Fibroblast of villous mesenchyme (primary cell): ENCODE measurements around the gene RAB44. TPM values are rescaled to one million over a fixed set of nuclear protein-coding genes. Genes with fewer than 3 reads are reported as not detected.

ENCODE experiments used
- DNase-seq: peaks from one replicate; pipeline ENCODE4 v3.0.0-alpha.2; 2010; ENCODE audit warnings: low read depth
- H3K4me3 ChIP-seq: 2 replicates; pipeline ENCODE4 v1.5.1; 2011; ENCODE audit warnings: low read depth, mild to moderate bottlenecking, low read length
- total RNA-seq: library from RNA; depleted of rRNA; stranded (reverse); fragments of >200 nt; gene quantifications from 2 replicates; pipeline ENCODE4 v1.2.3, GENCODE V29; 2012
- TF ChIP-seq, protein P1 (sequence below): IDR thresholded peaks from 2 replicates; pipeline ENCODE4 v1.5.1; 2012; ENCODE audit warnings: low read depth, mild to moderate bottlenecking, low read length; ENCODE audit not compliant: insufficient read depth

RAB44 gene
- total RNA-seq, 1 donor = not detected

DNA sequence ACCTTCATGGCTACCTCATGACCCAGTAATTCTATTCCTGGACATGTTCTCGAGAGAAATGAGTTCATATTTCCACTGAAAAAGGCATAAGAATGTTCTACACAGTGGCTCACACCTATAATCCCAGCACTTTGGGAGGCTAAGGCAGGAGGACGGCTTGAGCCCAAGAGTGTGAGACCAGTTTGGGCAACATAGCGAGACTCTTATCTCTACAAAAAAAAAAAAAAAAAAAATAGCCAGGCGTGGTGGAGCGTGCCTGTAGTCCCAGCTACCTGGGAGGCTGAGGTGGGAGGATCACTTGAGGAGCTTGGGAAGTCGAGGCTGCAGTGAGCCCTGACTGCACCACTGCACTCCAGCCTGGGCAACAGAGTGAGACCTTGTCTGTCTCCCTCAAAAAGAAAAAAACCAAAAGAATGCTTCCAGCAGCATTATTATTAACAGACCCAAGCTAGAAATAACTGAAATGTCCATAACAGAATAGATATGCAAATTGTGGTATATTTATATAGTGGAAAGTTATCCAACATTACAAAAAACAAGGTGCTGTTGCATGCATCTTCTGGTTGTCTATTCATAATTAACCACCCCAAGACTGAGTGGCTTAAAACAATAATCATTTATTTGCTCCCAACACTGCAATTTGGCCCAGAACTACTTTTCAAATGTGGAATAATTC, 9.4 kb upstream of the RAB44 start:
- TF ChIP-seq, protein P1, sequence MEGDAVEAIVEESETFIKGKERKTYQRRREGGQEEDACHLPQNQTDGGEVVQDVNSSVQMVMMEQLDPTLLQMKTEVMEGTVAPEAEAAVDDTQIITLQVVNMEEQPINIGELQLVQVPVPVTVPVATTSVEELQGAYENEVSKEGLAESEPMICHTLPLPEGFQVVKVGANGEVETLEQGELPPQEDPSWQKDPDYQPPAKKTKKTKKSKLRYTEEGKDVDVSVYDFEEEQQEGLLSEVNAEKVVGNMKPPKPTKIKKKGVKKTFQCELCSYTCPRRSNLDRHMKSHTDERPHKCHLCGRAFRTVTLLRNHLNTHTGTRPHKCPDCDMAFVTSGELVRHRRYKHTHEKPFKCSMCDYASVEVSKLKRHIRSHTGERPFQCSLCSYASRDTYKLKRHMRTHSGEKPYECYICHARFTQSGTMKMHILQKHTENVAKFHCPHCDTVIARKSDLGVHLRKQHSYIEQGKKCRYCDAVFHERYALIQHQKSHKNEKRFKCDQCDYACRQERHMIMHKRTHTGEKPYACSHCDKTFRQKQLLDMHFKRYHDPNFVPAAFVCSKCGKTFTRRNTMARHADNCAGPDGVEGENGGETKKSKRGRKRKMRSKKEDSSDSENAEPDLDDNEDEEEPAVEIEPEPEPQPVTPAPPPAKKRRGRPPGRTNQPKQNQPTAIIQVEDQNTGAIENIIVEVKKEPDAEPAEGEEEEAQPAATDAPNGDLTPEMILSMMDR = no peak
- H3K4me3 ChIP-seq = no peak overlapping the region
- DNase-seq = no peak

DNA sequence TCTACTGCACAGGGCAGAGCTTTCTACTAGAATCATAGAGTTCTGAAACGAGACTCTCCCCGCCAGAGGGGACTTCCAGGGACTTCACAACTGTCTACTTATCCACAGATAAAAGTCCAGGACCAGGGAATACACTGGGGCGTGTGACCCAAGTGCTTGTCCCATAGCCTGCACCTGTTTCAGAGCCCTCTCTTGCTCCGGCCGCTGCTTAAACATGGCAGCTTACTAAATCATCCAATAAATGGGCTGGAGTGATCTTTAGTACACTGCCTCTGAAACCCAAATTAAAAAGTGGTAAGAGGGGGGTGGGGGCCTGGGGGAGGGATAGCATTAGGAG, 8.9 kb upstream of the RAB44 start:
- H3K4me3 ChIP-seq = no peak overlapping the region
- TF ChIP-seq, protein P1 = no peak
- no peak for DNase-seq

DNA sequence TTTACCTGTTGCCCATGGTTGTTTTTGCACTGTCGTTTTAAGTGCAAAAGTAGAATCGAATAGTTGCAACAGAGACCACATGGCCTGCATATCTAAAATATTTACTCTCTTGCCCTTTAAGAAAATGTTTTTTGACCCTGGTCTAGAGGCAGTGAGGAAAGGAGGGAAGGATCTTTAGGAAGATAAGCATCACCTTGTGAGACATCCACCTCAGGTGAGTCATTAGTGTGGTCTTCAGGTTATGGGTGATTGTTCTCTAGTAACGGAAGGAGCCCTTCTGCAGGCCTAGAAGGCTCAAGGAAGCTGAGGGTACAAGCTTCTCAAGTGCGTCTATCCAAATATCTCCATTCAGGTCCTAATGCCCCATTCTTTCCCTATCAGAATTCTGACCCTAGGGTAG, 6.6 kb upstream of the RAB44 start:
- H3K4me3 ChIP-seq = no peak overlapping the region
- DNase-seq = no peak
- TF ChIP-seq, protein P1 = no peak

DNA sequence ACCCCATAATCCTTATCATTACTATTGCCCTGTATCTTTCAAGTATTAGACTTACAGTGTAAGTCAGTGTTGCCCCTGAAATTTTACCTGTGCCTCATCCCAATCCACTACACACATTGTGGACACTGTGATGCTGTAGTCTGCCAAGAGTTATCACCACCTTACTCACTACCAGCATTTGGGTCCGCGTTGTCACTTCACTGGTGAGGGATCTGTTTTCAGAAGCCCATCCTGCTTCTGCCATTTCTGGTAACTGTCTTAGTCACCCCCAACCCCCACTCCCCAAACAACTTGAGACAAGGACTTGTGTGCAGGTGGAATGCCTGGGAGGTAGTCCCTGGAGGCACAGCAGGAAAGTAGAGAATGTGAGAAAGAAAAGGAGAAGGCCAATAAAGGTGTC, 6.0 kb upstream of the RAB44 start:
- no peak overlapping the region for H3K4me3 ChIP-seq
- TF ChIP-seq, protein P1 = no peak
- no peak for DNase-seq

DNA sequence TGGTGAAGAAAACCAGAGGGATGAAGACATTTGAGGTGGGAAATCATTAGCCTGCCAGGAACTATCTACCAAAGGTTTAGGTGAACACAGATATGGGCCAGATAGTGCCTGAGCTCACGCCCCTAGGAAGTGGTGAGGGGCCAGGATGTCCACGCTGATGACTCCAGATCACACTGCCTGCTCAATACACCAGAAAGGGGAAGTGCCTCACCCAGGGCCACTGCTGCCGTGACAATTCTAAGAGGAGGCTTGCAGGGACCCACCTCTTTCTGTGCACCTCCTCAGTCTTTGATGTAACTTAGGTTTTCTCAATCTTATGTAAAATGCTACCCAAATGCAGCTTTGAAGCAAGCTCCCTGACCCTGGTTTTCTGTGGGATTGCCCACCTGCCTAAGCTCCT, 5.4 kb upstream of the RAB44 start:
- H3K4me3 ChIP-seq = no peak overlapping the region
- TF ChIP-seq, protein P1 = no peak
- no peak for DNase-seq

DNA sequence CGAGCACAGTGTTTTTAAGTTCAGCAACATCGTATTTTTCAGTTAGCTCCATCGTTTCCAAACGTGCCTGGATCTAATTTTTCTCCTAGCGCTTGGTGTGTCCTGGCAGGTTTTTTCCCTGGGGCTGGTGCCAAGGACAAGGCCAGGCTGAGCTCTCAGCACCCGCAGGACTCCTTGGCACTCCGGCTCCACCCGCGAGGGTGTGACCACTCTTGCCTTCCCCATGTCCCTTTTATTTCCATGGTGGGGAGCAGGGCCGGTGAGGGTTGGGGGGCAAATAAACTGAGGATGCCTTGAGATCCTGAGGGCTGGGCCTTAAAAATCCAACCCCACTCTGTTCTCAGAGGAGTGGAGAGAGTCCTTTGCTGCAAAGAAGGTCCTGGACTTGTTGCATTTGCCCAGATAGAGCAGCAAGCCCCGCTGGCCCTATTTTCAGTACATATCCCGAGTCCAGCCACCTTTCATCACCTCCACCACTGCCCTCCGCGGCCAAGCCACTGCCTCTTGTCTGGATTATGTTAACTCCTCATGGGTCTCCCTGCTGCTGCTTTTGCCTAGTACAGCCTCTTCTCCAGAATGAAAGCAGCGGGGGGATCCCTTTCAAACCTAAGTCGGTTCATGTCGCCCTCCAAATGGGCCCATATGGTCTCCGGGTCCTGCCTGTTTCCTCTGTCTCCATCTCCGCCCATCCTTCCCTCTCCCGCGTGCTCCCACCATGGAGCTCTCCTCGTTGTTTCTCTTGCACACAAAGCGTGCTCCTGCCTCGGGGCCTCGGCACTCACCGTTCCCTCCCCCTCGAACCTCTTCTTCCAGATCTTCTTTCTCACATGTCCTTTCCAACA, 4.5 kb upstream of the RAB44 start:
- no peak overlapping the region for H3K4me3 ChIP-seq
- no peak for DNase-seq
- TF ChIP-seq, protein P1 = no peak

DNA sequence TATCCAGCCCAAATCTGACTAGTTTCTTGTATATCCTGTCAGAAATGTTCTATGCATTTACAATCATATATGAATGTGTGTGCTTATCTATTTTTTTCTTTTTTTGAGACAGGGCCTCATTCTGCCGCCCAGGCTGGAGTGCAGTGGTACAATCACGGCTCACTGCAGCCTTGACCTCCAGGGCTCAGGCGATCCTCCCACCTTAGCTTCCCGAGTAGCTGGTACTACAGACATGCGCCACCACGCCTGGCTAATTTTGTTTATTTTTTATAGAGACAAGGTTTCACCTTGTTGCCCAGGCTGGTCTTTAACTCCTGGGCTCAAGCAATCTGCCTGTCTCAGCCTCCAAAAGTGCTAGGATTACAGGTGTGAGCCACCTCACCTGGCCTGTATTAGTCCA, 3.0 kb upstream of the RAB44 start:
- DNase-seq = no peak
- TF ChIP-seq, protein P1 = no peak
- no peak overlapping the region for H3K4me3 ChIP-seq
